ENCODE measurements around the gene SPHK1.

Gene SPHK1

GRCh38 chr17:76384987-76385891 lies 830 bp downstream of the SPHK1 start:
- DNase-seq (ENCODE audit: low spot score), result no peak

DNA sequence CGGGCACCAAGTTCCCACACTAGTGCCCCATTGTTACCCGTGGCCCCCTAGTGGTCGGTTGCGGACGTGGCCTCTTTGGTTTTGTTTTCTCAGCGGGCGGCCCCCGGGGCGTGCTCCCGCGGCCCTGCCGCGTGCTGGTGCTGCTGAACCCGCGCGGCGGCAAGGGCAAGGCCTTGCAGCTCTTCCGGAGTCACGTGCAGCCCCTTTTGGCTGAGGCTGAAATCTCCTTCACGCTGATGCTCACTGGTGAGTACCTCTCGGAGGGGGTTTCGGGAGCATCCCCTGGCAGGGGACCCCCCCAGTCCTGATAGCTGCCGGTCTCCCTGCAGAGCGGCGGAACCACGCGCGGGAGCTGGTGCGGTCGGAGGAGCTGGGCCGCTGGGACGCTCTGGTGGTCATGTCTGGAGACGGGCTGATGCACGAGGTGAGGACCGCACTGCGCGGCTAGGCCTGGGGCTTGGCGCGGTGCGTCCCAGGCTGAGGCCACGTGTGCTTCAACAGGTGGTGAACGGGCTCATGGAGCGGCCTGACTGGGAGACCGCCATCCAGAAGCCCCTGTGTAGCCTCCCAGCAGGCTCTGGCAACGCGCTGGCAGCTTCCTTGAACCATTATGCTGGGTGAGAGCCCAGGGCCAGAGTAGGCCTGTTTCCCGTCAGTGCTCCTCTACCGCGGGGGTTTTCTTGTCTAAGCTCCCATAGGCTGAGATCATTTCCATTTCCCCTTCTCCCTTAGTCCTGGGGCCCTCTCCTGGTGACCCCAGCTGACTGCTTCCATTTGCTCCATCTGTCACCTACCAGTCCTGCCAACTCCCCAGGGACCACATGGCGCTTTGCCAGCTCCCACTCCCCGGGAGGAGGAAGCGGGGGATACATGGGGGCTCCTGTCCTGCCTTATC lies 1.7 kb downstream of the SPHK1 start:
- no peak for DNase-seq (ENCODE audit: low spot score)

DNA sequence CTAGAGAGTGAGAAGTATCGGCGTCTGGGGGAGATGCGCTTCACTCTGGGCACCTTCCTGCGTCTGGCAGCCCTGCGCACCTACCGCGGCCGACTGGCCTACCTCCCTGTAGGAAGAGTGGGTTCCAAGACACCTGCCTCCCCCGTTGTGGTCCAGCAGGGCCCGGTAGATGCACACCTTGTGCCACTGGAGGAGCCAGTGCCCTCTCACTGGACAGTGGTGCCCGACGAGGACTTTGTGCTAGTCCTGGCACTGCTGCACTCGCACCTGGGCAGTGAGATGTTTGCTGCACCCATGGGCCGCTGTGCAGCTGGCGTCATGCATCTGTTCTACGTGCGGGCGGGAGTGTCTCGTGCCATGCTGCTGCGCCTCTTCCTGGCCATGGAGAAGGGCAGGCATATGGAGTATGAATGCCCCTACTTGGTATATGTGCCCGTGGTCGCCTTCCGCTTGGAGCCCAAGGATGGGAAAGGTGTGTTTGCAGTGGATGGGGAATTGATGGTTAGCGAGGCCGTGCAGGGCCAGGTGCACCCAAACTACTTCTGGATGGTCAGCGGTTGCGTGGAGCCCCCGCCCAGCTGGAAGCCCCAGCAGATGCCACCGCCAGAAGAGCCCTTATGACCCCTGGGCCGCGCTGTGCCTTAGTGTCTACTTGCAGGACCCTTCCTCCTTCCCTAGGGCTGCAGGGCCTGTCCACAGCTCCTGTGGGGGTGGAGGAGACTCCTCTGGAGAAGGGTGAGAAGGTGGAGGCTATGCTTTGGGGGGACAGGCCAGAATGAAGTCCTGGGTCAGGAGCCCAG lies 2.8 kb downstream of the SPHK1 start:
- no peak for DNase-seq (ENCODE audit: low spot score)

DNA sequence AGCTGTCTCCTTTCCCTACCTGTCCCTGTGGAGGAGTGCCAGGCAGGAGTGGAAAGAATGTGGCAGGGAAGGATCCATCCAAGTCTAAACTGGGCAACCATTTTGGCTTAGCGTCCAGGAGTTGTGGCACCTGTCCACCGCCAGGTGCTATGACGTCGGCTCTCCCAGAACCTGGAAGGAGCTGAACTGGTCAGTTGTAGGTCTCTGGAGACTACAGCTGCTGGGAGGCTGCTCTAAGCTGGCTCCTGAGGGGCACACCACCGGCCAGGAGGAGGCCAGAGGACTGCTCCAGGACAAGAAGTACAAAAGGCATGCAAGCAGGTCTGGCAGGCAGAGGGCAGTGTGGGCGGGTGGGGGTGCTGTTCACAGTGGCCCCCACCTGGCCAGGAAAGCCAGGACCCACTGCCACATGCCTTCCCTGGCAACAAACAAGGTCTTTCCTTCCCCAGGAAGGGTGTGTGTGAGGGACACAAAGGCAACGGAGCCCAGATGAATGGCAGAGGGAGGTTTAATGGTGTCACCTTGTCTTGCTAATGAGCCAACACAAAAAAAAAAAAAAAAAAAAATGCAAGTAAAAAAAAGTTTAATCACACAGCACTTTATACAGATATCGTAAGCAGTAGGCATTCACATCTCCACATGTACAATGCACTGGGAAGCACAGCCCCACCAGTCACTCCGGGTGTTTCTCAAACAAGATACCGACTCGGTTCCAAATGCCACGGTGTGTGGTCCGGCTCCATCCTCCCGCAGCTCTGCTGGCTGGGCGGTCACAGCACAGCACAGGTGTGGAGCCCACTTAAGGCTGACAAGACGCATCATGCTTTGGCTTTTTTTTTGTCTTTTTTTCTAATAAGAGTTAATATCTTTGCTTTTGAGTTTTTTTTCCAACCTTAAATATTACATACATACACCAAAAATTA lies 4.8 kb downstream of the SPHK1 start:
- DNase-seq (ENCODE audit: low spot score), result no peak

- DNase-seq (ENCODE audit: low spot score), result no peak
These were observed 5.6 kb downstream of the SPHK1 start for GRCh38 chr17:76390003-76390421.

- DNase-seq (ENCODE audit: low spot score), result no peak
These were observed 6.8 kb downstream of the SPHK1 start for GRCh38 chr17:76391200-76391715.

DNA sequence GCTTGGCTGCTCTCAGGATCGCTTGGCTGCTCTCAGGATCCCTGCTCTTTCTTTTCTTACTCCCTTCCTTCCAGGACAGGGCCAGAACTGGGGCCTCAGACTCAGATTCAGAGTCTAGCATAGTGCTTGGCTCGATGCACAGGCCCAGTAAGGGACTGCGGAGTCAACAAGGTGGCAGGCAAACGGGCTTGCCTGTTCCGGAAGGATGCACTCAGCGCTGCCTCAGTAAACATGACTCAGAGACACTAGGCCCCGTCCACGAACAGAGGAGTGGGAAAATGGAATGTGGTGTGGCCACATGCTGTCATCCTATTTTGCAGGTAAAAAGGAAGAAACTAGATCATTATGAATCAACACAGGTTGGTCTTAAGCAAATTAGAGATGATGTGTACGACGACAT lies 9.8 kb downstream of the SPHK1 start:
- no peak for DNase-seq (ENCODE audit: low spot score)

- DNase-seq (ENCODE audit: low spot score), result no peak
These were observed 11.6 kb downstream of the SPHK1 start for GRCh38 chr17:76395980-76396379.

DNA sequence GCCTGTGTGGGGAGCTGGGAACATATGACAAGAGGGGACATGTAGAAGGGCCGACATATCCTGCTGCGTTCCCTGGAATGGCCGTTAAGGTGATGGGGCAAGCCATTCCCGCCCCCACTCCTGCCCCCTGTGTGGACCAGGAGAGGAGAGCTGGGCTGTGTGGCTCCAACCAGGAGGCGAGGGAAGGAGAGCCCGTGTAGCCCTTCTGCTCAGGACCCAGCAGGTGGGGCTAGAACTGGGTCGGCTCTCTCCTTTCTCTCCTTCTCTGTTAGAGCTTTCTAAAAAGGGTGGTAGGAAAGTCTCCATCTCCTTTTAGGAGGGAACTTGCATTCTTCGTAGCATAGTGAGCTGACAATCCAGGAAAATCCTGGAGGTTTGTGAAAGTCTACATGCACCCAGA lies 12.8 kb downstream of the SPHK1 start:
- no peak for DNase-seq (ENCODE audit: low spot score)

DNA sequence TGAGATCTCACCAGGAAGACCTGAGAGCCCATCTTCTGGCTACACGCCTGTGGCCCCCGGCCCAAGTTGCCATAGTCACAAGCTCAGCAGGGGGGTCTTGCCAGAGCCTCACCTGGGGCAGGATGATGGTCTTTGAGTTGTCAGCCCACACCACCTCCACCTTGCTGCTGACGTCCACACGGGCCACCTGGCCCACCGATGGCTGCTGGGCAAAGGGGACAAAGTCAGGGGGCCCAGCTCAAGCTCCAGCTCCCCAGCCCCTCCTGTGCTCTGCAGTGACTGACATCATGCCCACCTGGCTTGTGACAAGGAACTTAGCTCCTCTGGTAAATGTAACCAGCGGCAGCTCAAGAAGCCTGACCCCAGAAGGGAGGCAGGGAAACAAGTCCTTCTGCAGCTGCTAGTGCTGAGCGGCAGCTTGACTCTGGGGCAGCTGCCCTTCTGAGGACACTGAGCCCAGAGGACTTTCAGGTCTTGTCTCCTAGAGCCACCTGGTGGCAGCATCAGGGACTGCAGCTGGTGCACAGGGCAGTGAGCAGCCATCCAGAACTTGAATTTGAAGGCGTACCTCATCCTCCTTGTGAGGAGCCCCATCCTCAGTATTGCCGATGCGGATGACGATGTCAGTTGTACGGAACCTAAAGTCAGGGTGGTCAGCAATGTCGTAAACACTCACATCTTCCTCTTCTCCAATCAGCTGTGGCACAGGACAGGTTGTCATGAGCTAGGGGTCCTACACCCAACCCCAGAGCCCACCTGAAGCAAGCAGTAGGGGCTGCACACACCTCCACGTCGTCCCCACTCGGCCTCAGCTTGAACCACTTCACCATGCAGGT lies 13.5 kb downstream of the SPHK1 start:
- DNase-seq (ENCODE audit: low spot score), result peak; percentile 87

DNA sequence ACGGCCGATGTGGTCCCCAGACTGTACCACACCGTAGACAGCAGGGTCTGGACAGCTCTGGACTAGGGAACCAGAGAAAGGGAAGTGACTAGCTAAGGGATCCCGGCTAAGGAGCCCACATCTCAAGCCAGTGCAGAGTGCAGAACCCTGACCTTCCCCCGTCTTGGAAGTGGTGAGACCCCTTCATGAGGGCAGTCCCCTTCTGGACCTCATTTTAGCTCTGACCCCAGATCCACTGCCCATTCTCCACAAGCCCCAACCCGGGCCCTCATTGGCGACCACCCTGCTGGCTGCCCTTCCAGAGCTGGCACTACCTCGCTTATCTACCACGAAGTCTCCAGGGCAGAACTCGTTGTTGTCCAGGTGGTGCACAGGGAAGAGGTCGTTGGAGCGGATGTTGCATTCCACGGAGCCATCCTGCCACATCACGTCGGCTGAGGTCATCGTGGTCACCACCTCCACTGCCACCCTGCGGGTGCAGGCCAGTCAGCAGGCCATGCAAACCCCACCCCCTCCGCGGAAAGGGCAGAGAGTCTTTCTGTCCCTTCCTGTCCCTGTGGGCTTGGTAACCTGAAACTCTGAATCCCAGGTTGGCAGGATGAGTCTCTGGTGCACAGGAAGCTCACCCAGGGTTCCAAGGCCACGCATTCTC lies 14.2 kb downstream of the SPHK1 start:
- DNase-seq (ENCODE audit: low spot score), result no peak

- no peak for DNase-seq (ENCODE audit: low spot score)
These were observed 15.1 kb downstream of the SPHK1 start for GRCh38 chr17:76399175-76400172.

DNA sequence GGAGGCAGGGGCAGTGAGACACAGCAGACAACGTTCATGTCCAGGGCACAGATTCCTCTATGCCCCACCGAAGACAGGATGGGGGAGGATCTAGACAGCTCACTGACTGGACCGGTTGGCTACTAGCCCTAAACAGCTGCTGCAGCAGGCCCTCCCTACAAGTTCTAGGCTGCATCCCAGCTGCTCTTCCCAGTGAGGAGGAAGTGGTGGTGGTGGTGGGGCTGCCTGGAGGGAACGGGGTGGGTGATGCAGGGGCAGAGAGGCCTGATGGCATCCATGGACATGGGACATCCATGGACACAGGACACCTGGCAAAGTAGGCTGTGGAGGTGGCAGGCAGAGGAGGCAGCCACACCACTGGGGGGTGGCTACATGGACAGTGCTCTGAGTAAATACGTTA lies 18.3 kb downstream of the SPHK1 start:
- DNase-seq (ENCODE audit: low spot score), result no peak

GRCh38 chr17:76404256-76404655 lies 19.8 kb downstream of the SPHK1 start:
- DNase-seq (ENCODE audit: low spot score), result no peak

DNA sequence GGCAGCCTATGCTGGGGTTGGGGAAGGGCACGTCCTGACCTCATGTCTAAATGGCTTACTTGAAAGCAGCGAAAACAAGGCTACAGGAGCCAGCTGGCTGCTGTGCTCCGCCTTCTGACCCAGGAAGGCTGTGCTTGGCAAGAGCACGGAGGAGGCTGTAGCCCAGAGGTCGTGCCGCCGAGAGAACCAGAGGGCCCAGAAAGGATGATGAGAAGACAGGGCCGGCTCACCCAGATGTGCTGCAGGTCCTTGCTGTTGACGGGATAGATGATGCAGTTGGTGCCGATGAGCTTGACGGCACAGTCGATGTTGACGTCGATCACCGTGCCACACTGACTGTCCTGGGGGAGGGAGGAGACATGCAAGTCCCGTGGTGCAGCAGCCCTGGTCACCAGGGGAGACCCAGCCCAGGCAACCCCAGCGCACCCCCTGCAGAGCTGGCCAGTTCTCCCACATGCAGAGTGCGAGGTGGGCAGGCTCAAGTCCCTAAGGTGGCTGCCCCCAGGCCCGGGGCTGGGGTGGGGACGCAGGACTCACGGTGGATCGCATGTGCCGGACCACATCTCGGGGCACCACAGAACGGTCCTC lies 20.7 kb downstream of the SPHK1 start:
- no peak for DNase-seq (ENCODE audit: low spot score)

GRCh38 chr17:76405607-76405966 lies 21.2 kb downstream of the SPHK1 start:
- DNase-seq (ENCODE audit: low spot score), result no peak

GRCh38 chr17:76405967-76406647 lies 21.7 kb downstream of the SPHK1 start:
- DNase-seq (ENCODE audit: low spot score), result no peak

All from putamen (tissue), 1 donor.